H1 (cell line): ENCODE results near the gene THRB. TPM values are rescaled to one million over a fixed set of nuclear protein-coding genes. Genes with fewer than 3 reads are reported as not detected.

Source experiments
- CBX8 ChIP-seq: fragments of 300-800, 300-1000 bp; sonication (generic); IDR thresholded peaks from 2 replicates; pipeline ENCODE4 v1.7.1; 2016; ENCODE audit warnings: low read depth, low read length, borderline replicate concordance
- HDAC6 ChIP-seq: IDR thresholded peaks from one replicate; pipeline ENCODE4 v1.7.1; 2012; ENCODE audit warnings: low read depth, mild to moderate bottlenecking, inconsistent platforms, low read length, moderate library complexity
- NRF1 ChIP-seq: IDR thresholded peaks from 2 replicates; pipeline ENCODE4 v1.6.1; 2011; ENCODE audit warnings: mild to moderate bottlenecking, low read depth, low read length, improper control_type of control experiment
- RAD21 ChIP-seq, 2 experiments: IDR thresholded peaks in 1 of 2; conservative IDR thresholded peaks in 1 of 2; 2 replicates each; pipeline ENCODE4 v1.6.1; 2011; ENCODE audit warnings: low read depth in 2 of 2, low read length in 2 of 2, improper control_type of control experiment in 1 of 2, inconsistent platforms in 1 of 2, mild to moderate bottlenecking in 1 of 2, moderate library complexity in 1 of 2
- TAF1 ChIP-seq: IDR thresholded peaks from 2 replicates; pipeline ENCODE4 v1.6.1; 2011; ENCODE audit warnings: mild to moderate bottlenecking, low read depth, low read length
- polyA plus RNA-seq, 7 experiments: library from polyadenylated mRNA; depleted of rRNA in 3 of 7; stranded (reverse) in 5 of 7; unstranded in 2 of 7; fragments of >200 nt in 5 of 7; fragments of 200-250 nt in 2 of 7; gene quantifications; 1 replicate in 5 of 7; 2 replicates in 1 of 7; 4 replicates in 1 of 7; pipeline versions ENCODE4 v1.2.1 to v1.2.3, GENCODE V29; 2011 to 2013; ENCODE audit warnings: missing spikeins in 2 of 7, mixed read lengths in 2 of 7
- total RNA-seq: library from RNA; stranded (reverse); fragmentation: NEBNext Ultra II Directional; extraction: Animal tissue kit (Norgen Biotek cat#: 25700); gene quantifications from 2 replicates; pipeline ENCODE4 v1.2.1, GENCODE V29; 2021

Gene THRB
- total and polyA plus RNA-seq, 2 of the 8 experiments (the other 6 are each of a cell fraction or from before 2014, with no cell fraction given), result 0.98 to 3.9 TPM

DNA sequence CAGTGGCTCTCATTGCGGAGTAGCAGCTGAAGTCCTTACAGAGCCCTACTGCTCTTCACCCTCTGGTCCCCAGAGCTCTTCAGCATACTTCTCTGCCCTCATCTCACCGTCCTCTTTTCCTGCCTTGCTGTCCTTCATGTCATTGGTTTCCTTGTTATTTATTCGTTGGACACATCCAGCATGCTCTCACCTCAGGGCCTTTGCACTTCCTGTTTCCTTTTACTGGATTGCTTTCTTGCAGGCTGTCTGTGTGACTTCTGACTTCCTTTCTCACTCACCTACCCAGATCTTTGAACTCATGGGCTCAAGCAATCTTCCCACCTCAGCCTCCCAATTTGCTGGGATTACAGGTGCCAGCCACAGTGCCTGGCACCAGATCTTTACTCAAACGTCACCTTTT lies 422.5 kb downstream of the THRB start (continued):
- no peak for TF ChIP-seq CBX8
- TF ChIP-seq NRF1, result no peak
- TF ChIP-seq HDAC6, result no peak
- TF ChIP-seq RAD21 (IDR thresholded peaks at IDR 0.05 in 1 of 2, conservative IDR thresholded peaks at IDR 0.05 in 1 of 2; ENCODE audit: low read depth in 2 of 2, low read length in 2 of 2), result no peak
- no peak for TF ChIP-seq TAF1
